Panc1 (cell line): Measurements from ENCODE around the gene FHL2. TPM values are rescaled to one million over a fixed set of nuclear protein-coding genes. Genes with fewer than 3 reads are reported as not detected.

Source experiments
- ATAC-seq: fragments of 200-7000 bp; cut with Tn5 transposase; 2 replicates; pipeline ENCODE4 v1.9.1; 2020; ENCODE audit warnings: mild to moderate bottlenecking, moderate library complexity
- BruUV-seq: library from RNA; stranded (reverse); fragments of 400-500 nt; replicated peaks from 2 replicates; lab custom pipeline; 2021; lab: Mats Ljungman, UMichigan
- CTCF ChIA-PET: fragments of 300-600 bp; sonication (Branson Sonifier 250); formaldehyde crosslinking; loops from one replicate; lab custom pipeline; 2022; ENCODE audit warnings: antibody characterized with exemption; lab: Charles Lee
- POLR2A ChIA-PET: fragments of 300-600 bp; sonication (Branson Sonifier 250); formaldehyde crosslinking; loops from one replicate; lab custom pipeline; 2022; ENCODE audit warnings: antibody characterized with exemption; lab: Charles Lee
- DNase-seq: peaks from one replicate; pipeline ENCODE4 v3.0.0-alpha.2; 2010; ENCODE audit warnings: low read depth, low spot score
- H3K27ac ChIP-seq: 2 replicates; pipeline ENCODE4 v1.5.1; 2011; ENCODE audit warnings: mild to moderate bottlenecking, low read length, inconsistent platforms
- H3K27me3 ChIP-seq: fragments of 200-500 bp; sonication (Bioruptor generic); 2 replicates; pipeline ENCODE4 v1.6.0; 2014; ENCODE audit warnings: low read length, inconsistent platforms; ENCODE audit not compliant: control insufficient read depth, insufficient read depth
- H3K36me3 ChIP-seq: fragments of 200-500 bp; sonication (Bioruptor generic); 2 replicates; pipeline ENCODE4 v1.5.1; 2014; ENCODE audit warnings: inconsistent platforms, mild to moderate bottlenecking, low read length, moderate library complexity; ENCODE audit not compliant: control insufficient read depth, insufficient read depth
- H3K4me1 ChIP-seq: 2 replicates; pipeline ENCODE4 v1.5.1; 2011; ENCODE audit warnings: inconsistent platforms, mild to moderate bottlenecking, low read length, moderate library complexity; ENCODE audit not compliant: control insufficient read depth, insufficient read depth
- H3K4me3 ChIP-seq, 2 experiments: 2 replicates each; pipeline ENCODE4 v1.5.1; 2011 to 2012; ENCODE audit warnings: low read depth in 2 of 2, low read length in 2 of 2, mild to moderate bottlenecking in 2 of 2, inconsistent platforms in 1 of 2, moderate library complexity in 1 of 2
- H3K9me3 ChIP-seq: fragments of 200-500 bp; sonication (Bioruptor generic); 2 replicates; pipeline ENCODE4 v1.5.1; 2014; ENCODE audit warnings: low read depth, mild to moderate bottlenecking, inconsistent platforms, low read length, moderate library complexity; ENCODE audit not compliant: control insufficient read depth, insufficient read depth
- POLR2AphosphoS5 ChIP-seq: IDR thresholded peaks from 2 replicates; pipeline ENCODE4 v1.6.1; 2012; ENCODE audit warnings: mild to moderate bottlenecking, low read depth, low read length, moderate library complexity
- SIN3A ChIP-seq: IDR thresholded peaks from 2 replicates; pipeline ENCODE4 v1.6.1; 2012; ENCODE audit warnings: low read depth, mild to moderate bottlenecking, low read length, moderate library complexity, borderline replicate concordance; ENCODE audit not compliant: insufficient read depth
- TCF7L2 ChIP-seq: IDR thresholded peaks from 2 replicates; pipeline ENCODE4 v1.6.1; 2011; ENCODE audit warnings: mild to moderate bottlenecking, low read depth, low read length, inconsistent platforms
- in situ Hi-C: cut with HindIII; loops from 2 replicates; pipeline ENCODE4 v1.10.0; 2016; ENCODE audit warnings: low sequenced_read_pairs, low pct_unique_long_range_greater_than_20kb
- intact Hi-C: fragments of 100-400 bp; cut with micrococcal nuclease; formaldehyde crosslinking; loops from one replicate; pipeline ENCODE4 v1.10.0; 2022; ENCODE audit not compliant: unreplicated experiment
- total RNA-seq: library from RNA; stranded (reverse); gene quantifications from one replicate; pipeline ENCODE4 v1.2.1, GENCODE V29; 2021; ENCODE audit not compliant: unreplicated experiment
- TF ChIP-seq, protein P1 (sequence below): fragments of 450-650 bp; IDR thresholded peaks from 2 replicates; pipeline ENCODE4 v1.5.1; 2017; ENCODE audit warnings: mild to moderate bottlenecking
- TF ChIP-seq, protein P2 (sequence below), 2 experiments: IDR thresholded peaks; 2 replicates each; pipeline ENCODE4 v1.6.1; 2011 to 2012; ENCODE audit warnings: low read depth in 2 of 2, control low read depth in 1 of 2, low read length in 1 of 2, mild to moderate bottlenecking in 1 of 2, moderate library complexity in 1 of 2; ENCODE audit not compliant: insufficient read depth in 1 of 2

Gene FHL2
- total RNA-seq, 1 experiment from 2014 or later: 378 TPM

DNA sequence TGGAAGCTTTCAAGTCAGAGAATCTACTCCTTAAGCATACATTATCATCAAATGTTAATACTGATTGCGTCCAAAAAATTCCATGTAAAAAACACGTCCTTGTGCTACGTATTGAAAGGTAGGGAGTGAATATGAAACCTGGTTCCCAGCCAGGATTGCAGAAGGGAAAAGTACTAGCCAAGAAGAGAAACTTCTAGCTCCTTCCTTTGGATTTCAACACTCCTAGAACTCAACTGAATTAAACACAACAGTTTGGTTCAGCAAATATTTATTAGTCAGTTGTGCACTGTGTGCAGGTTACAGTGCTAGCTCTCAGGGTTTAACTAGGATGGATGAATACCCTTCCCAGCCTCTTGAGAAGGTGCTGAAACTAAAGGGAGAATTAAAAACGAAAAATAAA, 33.9 kb upstream of the FHL2 start:
- H3K27me3 ChIP-seq: no peaks in the 10 kb centered on the region
- peaks cover 42% of the 10 kb centered on the region for H3K4me1 ChIP-seq
- DNase-seq (no peak), ATAC-seq (peak; percentile 26)
- H3K9me3 ChIP-seq: no peaks in the 10 kb centered on the region
- POLR2A ChIA-PET: no interaction called here
- TF ChIP-seq TCF7L2: no peak
- TF ChIP-seq, protein P1, sequence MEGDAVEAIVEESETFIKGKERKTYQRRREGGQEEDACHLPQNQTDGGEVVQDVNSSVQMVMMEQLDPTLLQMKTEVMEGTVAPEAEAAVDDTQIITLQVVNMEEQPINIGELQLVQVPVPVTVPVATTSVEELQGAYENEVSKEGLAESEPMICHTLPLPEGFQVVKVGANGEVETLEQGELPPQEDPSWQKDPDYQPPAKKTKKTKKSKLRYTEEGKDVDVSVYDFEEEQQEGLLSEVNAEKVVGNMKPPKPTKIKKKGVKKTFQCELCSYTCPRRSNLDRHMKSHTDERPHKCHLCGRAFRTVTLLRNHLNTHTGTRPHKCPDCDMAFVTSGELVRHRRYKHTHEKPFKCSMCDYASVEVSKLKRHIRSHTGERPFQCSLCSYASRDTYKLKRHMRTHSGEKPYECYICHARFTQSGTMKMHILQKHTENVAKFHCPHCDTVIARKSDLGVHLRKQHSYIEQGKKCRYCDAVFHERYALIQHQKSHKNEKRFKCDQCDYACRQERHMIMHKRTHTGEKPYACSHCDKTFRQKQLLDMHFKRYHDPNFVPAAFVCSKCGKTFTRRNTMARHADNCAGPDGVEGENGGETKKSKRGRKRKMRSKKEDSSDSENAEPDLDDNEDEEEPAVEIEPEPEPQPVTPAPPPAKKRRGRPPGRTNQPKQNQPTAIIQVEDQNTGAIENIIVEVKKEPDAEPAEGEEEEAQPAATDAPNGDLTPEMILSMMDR: no peak
- no peak for TF ChIP-seq POLR2AphosphoS5
- no peak for TF ChIP-seq SIN3A
- BruUV-seq: no TSS peak
- H3K4me3 ChIP-seq: peak overlapping the region in 1 of 2 experiments; percentile 2; a peak in 1 of 4 replicates
- H3K27ac ChIP-seq: peak overlapping the region; percentile 92
- H3K36me3 ChIP-seq: no peaks in the 10 kb centered on the region
- CTCF ChIA-PET: interaction anchor here (0.7 kb wide), 1 partner anchor 29 kb away, joined by 8 read pairs; no protein-coding TSS in a partner anchor
- intact Hi-C loops: no loop called here
- in situ Hi-C loops: no loop called here

DNA sequence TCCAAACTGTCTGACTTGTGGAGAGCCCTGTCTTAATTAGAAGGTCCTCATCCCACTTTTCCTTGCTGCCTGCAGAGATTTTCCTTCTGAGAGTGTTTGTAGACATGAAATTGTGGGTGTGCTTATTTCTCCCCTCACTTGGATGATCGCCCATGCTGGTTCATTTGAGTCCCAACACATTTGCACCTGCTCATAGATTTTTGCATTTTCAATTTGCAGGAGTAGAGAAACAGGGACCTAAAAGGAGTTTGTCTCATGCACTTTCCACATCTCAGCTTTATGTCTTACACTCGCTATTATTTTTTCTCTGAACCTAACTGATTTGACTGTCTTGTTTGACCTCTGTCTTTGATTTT, 33.2 kb upstream of the FHL2 start:
- CTCF ChIA-PET: no interaction called here
- peak overlapping the region; percentile 92 for H3K27ac ChIP-seq

More for the DNA sequence above, 33.2 kb upstream of the FHL2 start:
- POLR2A ChIA-PET: interaction anchor here (0.7 kb wide), 1 partner anchor 25 kb away, joined by 3 read pairs; no protein-coding TSS in a partner anchor
- Histone ChIP-seq H3K9me3 (no peaks in the 10 kb centered on the region), H3K4me3 (0 out of 4 replicates have a peak overlapping the region, but pooled peaks of 1 of the 2 experiments have one; percentile 2), H3K27me3 (no peaks in the 10 kb centered on the region), H3K4me1 (peaks cover 39% of the 10 kb centered on the region), H3K36me3 (no peaks in the 10 kb centered on the region)
- ATAC-seq (no peak), DNase-seq (no peak)
- TF ChIP-seq, protein P2, sequence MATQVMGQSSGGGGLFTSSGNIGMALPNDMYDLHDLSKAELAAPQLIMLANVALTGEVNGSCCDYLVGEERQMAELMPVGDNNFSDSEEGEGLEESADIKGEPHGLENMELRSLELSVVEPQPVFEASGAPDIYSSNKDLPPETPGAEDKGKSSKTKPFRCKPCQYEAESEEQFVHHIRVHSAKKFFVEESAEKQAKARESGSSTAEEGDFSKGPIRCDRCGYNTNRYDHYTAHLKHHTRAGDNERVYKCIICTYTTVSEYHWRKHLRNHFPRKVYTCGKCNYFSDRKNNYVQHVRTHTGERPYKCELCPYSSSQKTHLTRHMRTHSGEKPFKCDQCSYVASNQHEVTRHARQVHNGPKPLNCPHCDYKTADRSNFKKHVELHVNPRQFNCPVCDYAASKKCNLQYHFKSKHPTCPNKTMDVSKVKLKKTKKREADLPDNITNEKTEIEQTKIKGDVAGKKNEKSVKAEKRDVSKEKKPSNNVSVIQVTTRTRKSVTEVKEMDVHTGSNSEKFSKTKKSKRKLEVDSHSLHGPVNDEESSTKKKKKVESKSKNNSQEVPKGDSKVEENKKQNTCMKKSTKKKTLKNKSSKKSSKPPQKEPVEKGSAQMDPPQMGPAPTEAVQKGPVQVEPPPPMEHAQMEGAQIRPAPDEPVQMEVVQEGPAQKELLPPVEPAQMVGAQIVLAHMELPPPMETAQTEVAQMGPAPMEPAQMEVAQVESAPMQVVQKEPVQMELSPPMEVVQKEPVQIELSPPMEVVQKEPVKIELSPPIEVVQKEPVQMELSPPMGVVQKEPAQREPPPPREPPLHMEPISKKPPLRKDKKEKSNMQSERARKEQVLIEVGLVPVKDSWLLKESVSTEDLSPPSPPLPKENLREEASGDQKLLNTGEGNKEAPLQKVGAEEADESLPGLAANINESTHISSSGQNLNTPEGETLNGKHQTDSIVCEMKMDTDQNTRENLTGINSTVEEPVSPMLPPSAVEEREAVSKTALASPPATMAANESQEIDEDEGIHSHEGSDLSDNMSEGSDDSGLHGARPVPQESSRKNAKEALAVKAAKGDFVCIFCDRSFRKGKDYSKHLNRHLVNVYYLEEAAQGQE (IDR thresholded peaks at IDR 0.05; ENCODE audit: insufficient read depth in 1 of 2, low read depth in 2 of 2, low read length in 1 of 2): no peak
- TF ChIP-seq POLR2AphosphoS5: no peak
- no peak for TF ChIP-seq TCF7L2
- TF ChIP-seq, protein P1: no peak
- TF ChIP-seq SIN3A: no peak
- BruUV-seq: no TSS peak
- in situ Hi-C loops (no loop called here), intact Hi-C loops (no loop called here)
